HepG2 (cell line): Measurements from ENCODE around the gene SDC1. TPM values are rescaled to one million over a fixed set of nuclear protein-coding genes. Genes with fewer than 3 reads are reported as not detected.

Source experiments
- CBX5 ChIP-seq: sonication (generic); formaldehyde crosslinking; IDR thresholded peaks from 2 replicates; pipeline ENCODE4 v1.4.0; 2020; ENCODE audit warnings: missing genetic modification reagents, borderline replicate concordance
- CHD4 ChIP-seq: fragments of 200-600 bp; sonication (generic); IDR thresholded peaks from 2 replicates; pipeline ENCODE4 v1.7.0; 2017; ENCODE audit warnings: mild to moderate bottlenecking, low read length, borderline replicate concordance
- ELF4 ChIP-seq: sonication (generic); formaldehyde crosslinking; IDR thresholded peaks from 2 replicates; pipeline ENCODE4 v1.5.0; 2020; ENCODE audit warnings: missing genetic modification reagents, mild to moderate bottlenecking, moderate library complexity, borderline replicate concordance
- KLF16 ChIP-seq, 2 experiments: sonication (generic) in 1 of 2; formaldehyde crosslinking in 1 of 2; IDR thresholded peaks; 2 replicates each; pipeline versions ENCODE4 v1.6.1 to v1.8.0; 2016 to 2023; ENCODE audit warnings: missing genetic modification reagents in 2 of 2, missing compliant biosample characterization in 1 of 2
- MLLT10 ChIP-seq: sonication (generic); formaldehyde crosslinking; IDR thresholded peaks from 2 replicates; pipeline ENCODE4 v1.4.0; 2020; ENCODE audit warnings: missing genetic modification reagents
- NFIB ChIP-seq: sonication (generic); formaldehyde crosslinking; IDR thresholded peaks from 2 replicates; pipeline ENCODE4 v1.9.0; 2021; ENCODE audit warnings: missing genetic modification reagents, mild to moderate bottlenecking, borderline replicate concordance
- NFRKB ChIP-seq: fragments of 450-650 bp; IDR thresholded peaks from 2 replicates; pipeline ENCODE4 v1.6.1; 2017
- POLR2A ChIP-seq, 2 experiments: IDR thresholded peaks; 2 replicates each; pipeline ENCODE4 v1.6.1; 2011; ENCODE audit warnings: low read depth in 2 of 2, low read length in 2 of 2, mild to moderate bottlenecking in 1 of 2, moderate library complexity in 1 of 2; ENCODE audit not compliant: insufficient read depth in 1 of 2
- PTBP1 ChIP-seq: fragments of 200-400 bp; formaldehyde crosslinking; IDR thresholded peaks from 2 replicates; pipeline ENCODE4 v1.6.1; 2018; ENCODE audit warnings: low read length, low read depth; ENCODE audit not compliant: poor library complexity, severe bottlenecking
- RFX1 ChIP-seq: fragments of 450-650 bp; IDR thresholded peaks from 2 replicates; pipeline ENCODE4 v1.6.1; 2017
- SP4 ChIP-seq: sonication (generic); formaldehyde crosslinking; IDR thresholded peaks from 2 replicates; pipeline ENCODE4 v1.8.1; 2023; ENCODE audit warnings: mild to moderate bottlenecking, missing genetic modification reagents
- TAF1 ChIP-seq: sonication (generic); formaldehyde crosslinking; IDR thresholded peaks from 2 replicates; pipeline ENCODE4 v1.4.0; 2020; ENCODE audit warnings: missing genetic modification reagents
- ZNF143 ChIP-seq: sonication (generic); formaldehyde crosslinking; IDR thresholded peaks from 2 replicates; pipeline ENCODE4 v1.4.0; 2020; ENCODE audit warnings: missing genetic modification reagents
- ZNF160 ChIP-seq: sonication (generic); formaldehyde crosslinking; IDR thresholded peaks from 2 replicates; pipeline ENCODE4 v1.8.0; 2022; ENCODE audit warnings: mild to moderate bottlenecking, inconsistent platforms, missing genetic modification reagents
- ZNF557 ChIP-seq: sonication (generic); formaldehyde crosslinking; IDR thresholded peaks from 2 replicates; pipeline ENCODE4 v1.4.0; 2020; ENCODE audit warnings: missing genetic modification reagents
- ZNF775 ChIP-seq: sonication (generic); formaldehyde crosslinking; IDR thresholded peaks from 2 replicates; pipeline ENCODE4 v1.4.0; 2020; ENCODE audit warnings: missing genetic modification reagents, mild to moderate bottlenecking, moderate library complexity, borderline replicate concordance
- polyA plus RNA-seq, 8 experiments: library from polyadenylated mRNA; depleted of rRNA in 3 of 8; stranded (reverse) in 7 of 8; unstranded in 1 of 8; fragments of >200 nt; fragmentation: Illumina TruSeq in 4 of 8; extraction: Trizol in 4 of 8; gene quantifications; 2 replicates each; pipeline versions ENCODE4 v1.2.1 to v1.2.3, GENCODE V29; 2011 to 2016; ENCODE audit warnings: low read depth in 4 of 8, missing spikeins in 1 of 8, mixed read lengths in 1 of 8; ENCODE audit not compliant: insufficient read depth in 1 of 8
- total RNA-seq, 5 experiments: library from RNA; depleted of rRNA; stranded (reverse); fragments of >200 nt; fragmentation: Illumina TruSeq; extraction: Trizol; gene quantifications; 2 replicates each; pipeline ENCODE4 v1.2.3, GENCODE V29; 2016; ENCODE audit warnings: low read depth in 1 of 5
- TF ChIP-seq, protein P1 (sequence below): sonication (generic); formaldehyde crosslinking; IDR thresholded peaks from 2 replicates; pipeline ENCODE4 v1.4.0; 2020; ENCODE audit warnings: missing genetic modification reagents, mild to moderate bottlenecking, borderline replicate concordance
- TF ChIP-seq, protein P2 (sequence below), 2 experiments: sonication (generic) in 1 of 2; formaldehyde crosslinking in 1 of 2; IDR thresholded peaks; 2 replicates each; pipeline versions ENCODE4 v1.6.1 to v1.9.0; 2014 to 2022; ENCODE audit warnings: antibody characterized with exemption in 1 of 2, borderline replicate concordance in 1 of 2, inconsistent platforms in 1 of 2, low read depth in 1 of 2, missing genetic modification reagents in 1 of 2
- TF ChIP-seq, protein P3 (sequence below): sonication (generic); formaldehyde crosslinking; IDR thresholded peaks from 2 replicates; pipeline ENCODE4 v1.8.0; 2023; ENCODE audit warnings: mild to moderate bottlenecking, missing genetic modification reagents

SDC1 gene
- total and polyA plus RNA-seq, 2 of the 13 experiments (the other 11 are each of a cell fraction or from before 2014, with no cell fraction given) = 108 to 119 TPM

DNA sequence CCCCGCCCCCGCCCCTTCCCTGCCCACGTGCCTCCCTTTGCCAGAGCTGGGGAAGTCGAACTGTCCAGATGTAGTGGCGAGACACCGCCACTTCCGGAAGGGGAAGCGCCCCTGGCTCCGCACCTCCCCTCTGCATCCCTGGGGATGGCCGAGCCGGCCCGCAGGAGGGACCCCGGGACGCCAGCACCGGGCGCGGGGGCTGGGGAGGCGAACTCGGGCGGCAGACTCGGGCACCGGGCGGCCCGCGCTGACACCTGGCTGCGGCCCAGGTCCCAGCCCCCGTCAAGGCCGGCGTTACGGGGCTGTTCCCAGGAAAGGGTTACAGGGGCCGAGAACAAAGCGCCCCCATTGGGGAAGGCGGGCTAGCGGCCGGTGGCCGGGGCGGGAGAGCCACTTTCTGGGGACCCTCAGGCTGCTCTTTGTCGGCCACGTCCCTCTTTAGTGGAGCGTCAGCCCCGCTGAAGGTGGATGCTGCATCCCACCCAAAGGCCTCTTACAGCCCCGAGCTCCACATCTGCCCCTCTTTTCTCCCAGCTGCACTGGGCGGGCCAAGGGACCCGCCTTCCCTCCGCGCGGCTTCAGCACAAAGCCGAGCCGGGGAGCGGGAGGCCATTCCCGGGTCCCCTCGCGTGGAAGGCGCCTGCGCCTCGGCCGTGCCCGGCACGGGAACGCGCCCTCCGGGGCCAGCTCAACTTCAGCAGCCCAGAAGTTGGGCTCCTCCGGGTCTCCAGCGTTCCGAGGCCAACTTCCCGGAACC, 1.3 kb downstream of the SDC1 start (continued):
- TF ChIP-seq, protein P1, sequence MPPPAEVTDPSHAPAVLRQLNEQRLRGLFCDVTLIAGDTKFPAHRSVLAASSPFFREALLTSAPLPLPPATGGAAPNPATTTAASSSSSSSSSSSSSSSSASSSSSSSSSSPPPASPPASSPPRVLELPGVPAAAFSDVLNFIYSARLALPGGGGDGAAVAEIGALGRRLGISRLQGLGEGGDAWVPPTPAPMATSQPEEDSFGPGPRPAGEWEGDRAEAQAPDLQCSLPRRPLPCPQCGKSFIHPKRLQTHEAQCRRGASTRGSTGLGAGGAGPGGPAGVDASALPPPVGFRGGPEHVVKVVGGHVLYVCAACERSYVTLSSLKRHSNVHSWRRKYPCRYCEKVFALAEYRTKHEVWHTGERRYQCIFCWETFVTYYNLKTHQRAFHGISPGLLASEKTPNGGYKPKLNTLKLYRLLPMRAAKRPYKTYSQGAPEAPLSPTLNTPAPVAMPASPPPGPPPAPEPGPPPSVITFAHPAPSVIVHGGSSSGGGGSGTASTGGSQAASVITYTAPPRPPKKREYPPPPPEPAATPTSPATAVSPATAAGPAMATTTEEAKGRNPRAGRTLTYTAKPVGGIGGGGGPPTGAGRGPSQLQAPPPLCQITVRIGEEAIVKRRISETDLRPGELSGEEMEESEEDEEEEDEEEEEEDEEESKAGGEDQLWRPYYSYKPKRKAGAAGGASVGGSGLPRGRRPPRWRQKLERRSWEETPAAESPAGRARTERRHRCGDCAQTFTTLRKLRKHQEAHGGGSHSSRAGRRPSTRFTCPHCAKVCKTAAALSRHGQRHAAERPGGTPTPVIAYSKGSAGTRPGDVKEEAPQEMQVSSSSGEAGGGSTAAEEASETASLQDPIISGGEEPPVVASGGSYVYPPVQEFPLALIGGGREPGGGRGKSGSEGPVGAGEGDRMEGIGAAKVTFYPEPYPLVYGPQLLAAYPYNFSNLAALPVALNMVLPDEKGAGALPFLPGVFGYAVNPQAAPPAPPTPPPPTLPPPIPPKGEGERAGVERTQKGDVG (CRISPR knock-in tag) = no peak
- TF ChIP-seq TAF1 (peak; percentile 60; the same call in 1 of the 2 replicates), NFIB (no peak), POLR2A (IDR thresholded peaks at IDR 0.05; ENCODE audit: insufficient read depth in 1 of 2, low read depth in 2 of 2, low read length in 2 of 2) (no peak; a peak in 1 of 4 replicates), ELF4 (CRISPR knock-in tag) (0 out of 2 replicates have a peak, but pooled peaks have one; percentile 81), ZNF557 (CRISPR knock-in tag) (no peak), ZNF775 (CRISPR knock-in tag) (no peak), MLLT10 (CRISPR knock-in tag) (no peak), CHD4 (no peak), RFX1 (no peak), CBX5 (CRISPR knock-in tag) (0 out of 2 replicates have a peak, but pooled peaks have one; percentile 18), PTBP1 (peak; percentile 54), SP4 (CRISPR knock-in tag) (peak; percentile 18; the same call in 1 of the 2 replicates), ZNF143 (CRISPR knock-in tag) (peak; percentile 29; the same call in 1 of the 2 replicates), NFRKB (no peak), KLF16 (CRISPR knock-in tag; IDR thresholded peaks at IDR 0.05) (no peak; a peak in 1 of 4 replicates), ZNF160 (CRISPR knock-in tag) (0 out of 2 replicates have a peak, but pooled peaks have one; percentile 44)
- TF ChIP-seq, protein P2, sequence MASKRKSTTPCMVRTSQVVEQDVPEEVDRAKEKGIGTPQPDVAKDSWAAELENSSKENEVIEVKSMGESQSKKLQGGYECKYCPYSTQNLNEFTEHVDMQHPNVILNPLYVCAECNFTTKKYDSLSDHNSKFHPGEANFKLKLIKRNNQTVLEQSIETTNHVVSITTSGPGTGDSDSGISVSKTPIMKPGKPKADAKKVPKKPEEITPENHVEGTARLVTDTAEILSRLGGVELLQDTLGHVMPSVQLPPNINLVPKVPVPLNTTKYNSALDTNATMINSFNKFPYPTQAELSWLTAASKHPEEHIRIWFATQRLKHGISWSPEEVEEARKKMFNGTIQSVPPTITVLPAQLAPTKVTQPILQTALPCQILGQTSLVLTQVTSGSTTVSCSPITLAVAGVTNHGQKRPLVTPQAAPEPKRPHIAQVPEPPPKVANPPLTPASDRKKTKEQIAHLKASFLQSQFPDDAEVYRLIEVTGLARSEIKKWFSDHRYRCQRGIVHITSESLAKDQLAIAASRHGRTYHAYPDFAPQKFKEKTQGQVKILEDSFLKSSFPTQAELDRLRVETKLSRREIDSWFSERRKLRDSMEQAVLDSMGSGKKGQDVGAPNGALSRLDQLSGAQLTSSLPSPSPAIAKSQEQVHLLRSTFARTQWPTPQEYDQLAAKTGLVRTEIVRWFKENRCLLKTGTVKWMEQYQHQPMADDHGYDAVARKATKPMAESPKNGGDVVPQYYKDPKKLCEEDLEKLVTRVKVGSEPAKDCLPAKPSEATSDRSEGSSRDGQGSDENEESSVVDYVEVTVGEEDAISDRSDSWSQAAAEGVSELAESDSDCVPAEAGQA (IDR thresholded peaks at IDR 0.05; ENCODE audit: low read depth) = peak; percentile 37; the same call in 1 of the 2 replicates
- TF ChIP-seq, protein P2 (CRISPR knock-in tag; IDR thresholded peaks at IDR 0.05; ENCODE audit: borderline replicate concordance) = no peak
- TF ChIP-seq, protein P3, sequence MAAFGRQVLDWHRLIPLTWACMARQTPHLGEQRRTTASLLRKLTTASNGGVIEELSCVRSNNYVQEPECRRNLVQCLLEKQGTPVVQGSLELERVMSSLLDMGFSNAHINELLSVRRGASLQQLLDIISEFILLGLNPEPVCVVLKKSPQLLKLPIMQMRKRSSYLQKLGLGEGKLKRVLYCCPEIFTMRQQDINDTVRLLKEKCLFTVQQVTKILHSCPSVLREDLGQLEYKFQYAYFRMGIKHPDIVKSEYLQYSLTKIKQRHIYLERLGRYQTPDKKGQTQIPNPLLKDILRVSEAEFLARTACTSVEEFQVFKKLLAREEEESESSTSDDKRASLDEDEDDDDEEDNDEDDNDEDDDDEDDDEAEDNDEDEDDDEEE = 0 out of 2 replicates have a peak, but pooled peaks have one; percentile 32
